Measurements from ENCODE around the gene ANXA11. TPM values are rescaled to one million over a fixed set of nuclear protein-coding genes. Genes with fewer than 3 reads are reported as not detected.
"Not testable (repeated sequence)": the region's sequence is repeated elsewhere in the genome, so short reads cannot be mapped to it uniquely, and the experiment has no call there.

The ANXA11 gene
- total RNA-seq, result 247 TPM

GRCh38 chr10:80205477-80206276 is at the start of gene ANXA11:
Gene ANXA11, minus strand, starts transcription at chr10:80205537. Its CDS starts 32,676 bp downstream, at chr10:80172861.
- DNase-seq (ENCODE audit: low spot score), result peak; percentile 89

- DNase-seq (ENCODE audit: low spot score), result not testable (repeated sequence)
Observed at GRCh38 chr10:80254726-80255125, 49.4 kb upstream of the ANXA11 start.

DNA sequence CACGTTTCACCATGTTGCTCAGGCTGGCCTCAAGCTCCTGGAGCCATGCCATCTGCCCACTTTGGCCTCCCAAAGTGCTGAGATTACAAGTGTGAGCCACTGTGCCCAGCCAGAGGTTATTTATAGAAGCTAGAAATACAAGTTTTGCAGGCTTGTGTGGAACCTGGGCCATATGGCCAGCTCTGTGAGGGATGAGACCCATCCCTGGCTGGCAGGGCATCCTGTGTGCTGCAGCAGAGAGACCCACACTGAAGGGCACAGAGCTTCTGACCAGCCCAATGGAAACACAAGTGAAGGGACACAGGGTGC is 48.6 kb upstream of the ANXA11 start:
- DNase-seq (ENCODE audit: low spot score), result not testable (repeated sequence)

DNA sequence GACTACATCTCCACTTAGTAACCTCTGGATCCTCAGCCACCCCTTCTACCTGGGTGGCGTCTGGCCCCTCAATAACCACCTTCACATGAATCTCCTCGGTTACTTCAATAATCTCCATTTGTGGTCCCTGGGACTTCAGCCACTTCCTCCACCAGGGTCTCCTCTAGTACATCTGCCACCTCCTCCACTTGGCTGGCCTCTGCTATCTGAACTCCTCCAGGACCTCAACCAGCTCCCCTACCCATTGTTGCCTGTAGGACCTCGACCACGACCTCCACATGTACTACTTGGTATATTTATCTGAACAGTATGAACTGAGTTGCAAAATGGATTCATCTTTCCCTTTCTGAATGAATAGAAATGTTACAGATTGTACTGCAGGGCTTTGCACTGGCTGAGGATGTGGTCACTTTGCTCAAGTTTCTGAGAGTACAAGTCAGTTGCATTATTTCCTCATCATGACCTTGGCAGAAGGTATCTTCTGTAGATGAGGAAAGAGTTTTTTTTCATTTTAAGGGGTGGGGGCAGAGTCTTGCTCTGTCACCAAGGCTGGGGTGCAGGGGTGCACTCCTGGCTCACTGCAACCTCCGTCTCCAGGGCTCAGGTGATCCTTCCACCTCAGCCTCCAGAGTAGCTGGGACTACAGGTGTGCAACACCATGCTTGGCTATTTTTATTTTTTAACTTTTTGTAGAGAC is 48.1 kb upstream of the ANXA11 start:
- no peak for DNase-seq (ENCODE audit: low spot score)

DNA sequence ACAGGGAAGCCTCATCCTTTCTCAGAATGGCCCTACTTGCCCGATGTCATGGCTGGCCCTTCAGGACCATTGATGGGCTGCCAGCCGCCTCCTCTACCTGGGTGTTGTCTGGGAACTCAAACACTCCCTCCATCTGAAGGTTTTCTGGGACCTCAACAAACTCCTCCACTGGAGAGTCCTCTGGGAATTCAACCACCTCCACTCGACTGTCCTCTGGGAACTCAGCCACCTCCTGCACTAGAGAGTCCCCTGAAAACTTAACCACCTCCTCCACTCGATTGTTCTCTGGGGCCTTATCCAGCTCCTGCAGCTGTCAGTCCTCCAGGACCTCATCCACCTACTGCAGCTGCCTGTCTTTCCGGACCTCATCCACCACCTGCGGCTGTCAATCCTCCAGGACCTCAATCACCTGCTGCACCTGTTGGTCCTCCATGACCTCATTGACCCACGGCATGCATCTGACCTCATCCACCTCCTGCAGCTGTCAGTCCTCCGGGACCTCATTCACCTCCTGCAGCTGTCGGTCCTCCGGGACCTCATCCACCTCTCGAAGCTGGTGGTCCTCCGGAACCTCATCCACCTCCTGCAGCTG is 47.1 kb upstream of the ANXA11 start:
- DNase-seq (ENCODE audit: low spot score), result no peak

DNA sequence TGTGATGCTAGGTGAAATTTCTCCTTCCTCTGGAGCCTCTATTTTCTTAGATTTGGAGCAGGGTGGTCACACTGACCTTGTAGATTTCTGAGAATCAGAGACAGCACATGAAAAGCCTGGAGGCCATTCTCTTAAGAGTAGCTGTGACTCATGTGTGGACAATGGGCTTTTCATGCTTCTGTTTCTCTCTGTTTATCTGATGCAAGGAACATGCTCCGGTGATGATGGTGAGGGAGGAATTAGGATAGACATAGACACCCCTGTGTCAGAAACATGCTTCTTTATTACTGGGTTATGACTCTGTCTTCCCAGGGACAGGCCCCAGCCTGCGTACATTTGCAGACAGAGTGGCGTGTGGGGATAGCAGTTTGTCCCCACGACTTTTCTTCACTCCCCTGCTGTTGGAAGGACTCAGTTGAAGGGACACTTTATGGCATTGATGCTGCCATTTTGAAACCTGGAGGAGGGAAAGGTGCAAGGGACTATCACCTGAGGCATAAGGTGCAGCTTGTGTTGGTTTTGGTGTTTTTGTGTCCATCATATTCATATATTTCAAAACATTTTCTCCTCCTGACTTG is 46.5 kb upstream of the ANXA11 start:
- DNase-seq (ENCODE audit: low spot score), result not testable (repeated sequence)

- not testable (repeated sequence) for DNase-seq (ENCODE audit: low spot score)
Observed at GRCh38 chr10:80250399-80250798, 45.1 kb upstream of the ANXA11 start.

DNA sequence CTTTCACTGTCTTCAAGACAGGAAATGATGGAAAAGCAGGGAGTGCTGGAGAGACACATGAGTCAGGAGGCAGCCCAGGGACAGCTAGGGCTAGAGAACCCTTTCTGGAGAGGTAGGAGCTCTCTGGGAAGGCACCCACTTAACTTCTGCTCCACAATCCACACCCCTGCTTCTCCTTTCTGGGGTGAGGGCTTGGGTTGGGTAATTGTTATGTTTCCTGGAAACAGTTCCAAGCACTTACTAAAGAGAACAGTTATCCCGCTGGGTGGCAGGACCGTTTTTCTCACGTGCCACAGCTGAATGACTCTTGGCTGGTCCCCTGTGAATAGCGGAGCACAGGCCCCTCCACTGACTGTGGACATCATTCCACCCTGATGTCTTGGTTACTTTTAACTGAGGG is 44.6 kb upstream of the ANXA11 start:
- DNase-seq (ENCODE audit: low spot score), result not testable (repeated sequence)

DNA sequence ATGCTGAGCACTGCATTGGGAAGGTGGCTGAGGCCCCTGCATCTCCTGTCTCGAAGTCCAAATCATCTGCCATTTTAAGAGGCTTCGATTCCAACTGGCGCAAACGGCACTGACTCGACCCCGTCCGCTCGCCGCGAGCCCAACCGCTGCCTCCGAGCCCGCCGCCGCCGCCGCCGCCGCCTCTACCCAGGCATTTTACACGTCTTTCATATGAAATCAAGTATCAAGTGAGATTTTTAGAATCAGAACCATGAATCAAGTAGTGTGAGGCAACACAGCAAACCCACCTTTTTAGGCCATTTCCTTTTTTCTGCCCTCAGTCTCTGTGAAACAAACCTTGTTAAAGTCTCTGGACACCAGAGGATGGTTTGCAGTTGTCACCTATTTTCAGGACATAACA is 42.3 kb upstream of the ANXA11 start:
- not testable (repeated sequence) for DNase-seq (ENCODE audit: low spot score)

DNA sequence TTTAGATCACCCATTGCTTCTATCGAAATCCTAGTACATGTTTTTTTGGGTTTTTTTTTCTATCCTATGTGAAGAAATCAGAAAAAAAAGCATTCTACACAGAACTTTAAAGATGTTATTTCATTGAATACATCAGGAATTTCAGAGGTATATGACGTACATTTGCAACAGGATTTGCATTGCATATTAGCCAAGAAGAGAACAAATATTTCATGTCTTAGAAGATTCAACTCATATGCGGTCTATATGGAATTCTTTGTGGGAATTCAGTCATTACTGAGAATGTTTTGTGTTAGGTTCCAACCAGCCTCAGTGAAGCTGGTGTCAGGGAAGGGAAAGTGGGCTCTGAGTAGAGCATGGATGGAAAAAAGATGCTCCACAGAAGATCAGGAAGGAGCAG is 39.0 kb upstream of the ANXA11 start:
- not testable (repeated sequence) for DNase-seq (ENCODE audit: low spot score)

- not testable (repeated sequence) for DNase-seq (ENCODE audit: low spot score)
Observed at GRCh38 chr10:80242341-80242740, 37.0 kb upstream of the ANXA11 start.

- DNase-seq (ENCODE audit: low spot score), result not testable (repeated sequence)
Observed at GRCh38 chr10:80236457-80236856, 31.1 kb upstream of the ANXA11 start.

DNA sequence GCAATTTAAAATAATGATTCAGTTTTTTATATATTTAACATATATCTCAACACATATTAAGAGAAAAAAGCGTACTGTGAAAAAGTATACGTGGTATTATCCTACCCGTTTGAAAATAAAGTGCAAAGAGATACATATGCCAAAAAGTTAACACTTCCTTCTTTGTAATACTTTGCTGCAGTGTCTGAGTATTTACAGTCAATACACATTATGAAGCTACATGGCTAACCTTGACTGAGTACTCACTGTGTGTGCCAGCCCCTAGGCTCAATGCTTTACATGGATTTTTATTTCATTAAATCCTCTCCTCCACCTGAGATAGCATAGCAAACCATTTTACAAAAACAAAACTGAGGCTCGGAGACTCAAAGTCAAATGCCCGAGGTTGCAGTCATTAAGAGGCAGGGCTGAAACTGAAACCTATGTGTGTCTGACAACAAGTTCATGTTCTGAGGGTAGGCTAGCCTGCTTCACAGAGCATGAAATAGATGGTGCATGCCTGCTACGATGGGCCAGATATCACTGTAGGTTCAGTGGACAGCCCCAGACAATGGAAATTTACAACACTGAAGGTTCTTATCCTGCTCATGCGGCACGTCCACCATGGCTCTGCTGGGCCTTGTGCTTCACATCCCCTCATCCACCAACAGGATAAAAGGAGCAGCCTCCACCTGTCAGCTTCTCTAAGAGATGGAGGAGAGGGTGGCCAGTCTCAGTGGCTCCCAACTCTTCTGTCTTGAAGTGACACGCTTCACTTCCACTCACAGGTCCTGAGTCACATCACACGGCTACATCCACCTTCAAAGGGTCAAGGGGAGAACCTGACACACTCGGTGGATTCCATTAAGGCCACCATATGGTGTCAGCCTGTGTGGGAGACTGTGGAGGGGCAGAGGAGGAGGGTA is 29.2 kb upstream of the ANXA11 start:
- not testable (repeated sequence) for DNase-seq (ENCODE audit: low spot score)

DNA sequence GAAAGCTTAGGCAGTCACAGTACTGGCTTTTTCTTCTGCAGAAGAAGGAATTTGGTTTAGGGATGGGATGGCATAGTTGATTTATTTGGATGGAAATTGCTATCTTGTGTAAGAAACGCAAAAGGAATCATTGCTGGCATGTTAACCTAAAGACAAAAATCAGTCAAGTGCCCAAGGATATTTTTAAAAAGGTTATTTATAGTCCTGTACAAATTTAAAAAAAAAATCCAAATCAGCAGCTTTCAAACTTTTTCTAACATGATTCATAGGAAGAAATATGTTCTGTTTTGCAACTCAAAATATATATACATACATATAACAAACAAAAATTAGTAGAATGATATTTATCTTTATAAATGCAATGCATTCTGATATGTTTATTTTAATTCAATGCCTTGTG is 28.5 kb upstream of the ANXA11 start:
- DNase-seq (ENCODE audit: low spot score), result not testable (repeated sequence)

- not testable (repeated sequence) for DNase-seq (ENCODE audit: low spot score)
Observed at GRCh38 chr10:80226723-80227122, 21.4 kb upstream of the ANXA11 start.

- DNase-seq (ENCODE audit: low spot score), result not testable (repeated sequence)
Observed at GRCh38 chr10:80223031-80223419, 17.7 kb upstream of the ANXA11 start.

- DNase-seq (ENCODE audit: low spot score), result not testable (repeated sequence)
Observed at GRCh38 chr10:80218878-80219277, 13.5 kb upstream of the ANXA11 start.

- DNase-seq (ENCODE audit: low spot score), result not testable (repeated sequence)
Observed at GRCh38 chr10:80214368-80214982, 9.1 kb upstream of the ANXA11 start.

GRCh38 chr10:80212535-80213115 is 7.3 kb upstream of the ANXA11 start:
- not testable (repeated sequence) for DNase-seq (ENCODE audit: low spot score)

DNA sequence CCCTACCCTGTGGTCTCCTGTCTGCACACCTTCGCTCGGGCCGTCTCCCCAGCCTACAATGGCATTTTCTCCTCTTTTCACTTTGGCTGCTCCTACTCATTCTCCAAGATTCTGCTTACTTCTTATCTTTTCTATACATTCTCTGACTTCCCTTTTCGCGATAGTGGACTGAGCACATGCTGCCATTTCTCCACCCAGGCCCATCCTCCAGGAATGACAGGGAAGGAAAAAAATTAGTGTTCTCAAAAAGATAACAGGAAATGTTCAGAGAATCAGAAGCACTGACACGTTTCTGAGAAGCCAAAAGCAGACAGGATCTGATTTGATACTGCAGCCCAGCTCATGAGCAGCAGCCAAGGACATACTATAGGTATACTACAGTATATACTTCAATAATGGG is 6.4 kb upstream of the ANXA11 start:
- DNase-seq (ENCODE audit: low spot score), result no peak

GRCh38 chr10:80210259-80210658 is 4.9 kb upstream of the ANXA11 start:
- no peak for DNase-seq (ENCODE audit: low spot score)
